Stimulated activated CD4-positive, alpha-beta T cell treated with anti-CD3 and anti-CD28 coated beads, TNF-alpha, amount 100 ng/mL, for 48 hours (primary cell): ENCODE data around the gene P2RX1.

Source experiments
- DNase-seq, 3 donors: peaks; one replicate each; pipeline ENCODE4 v3.0.0-alpha.2; 2020; ENCODE audit warnings: low read depth in 3 of 3

Gene P2RX1

DNA sequence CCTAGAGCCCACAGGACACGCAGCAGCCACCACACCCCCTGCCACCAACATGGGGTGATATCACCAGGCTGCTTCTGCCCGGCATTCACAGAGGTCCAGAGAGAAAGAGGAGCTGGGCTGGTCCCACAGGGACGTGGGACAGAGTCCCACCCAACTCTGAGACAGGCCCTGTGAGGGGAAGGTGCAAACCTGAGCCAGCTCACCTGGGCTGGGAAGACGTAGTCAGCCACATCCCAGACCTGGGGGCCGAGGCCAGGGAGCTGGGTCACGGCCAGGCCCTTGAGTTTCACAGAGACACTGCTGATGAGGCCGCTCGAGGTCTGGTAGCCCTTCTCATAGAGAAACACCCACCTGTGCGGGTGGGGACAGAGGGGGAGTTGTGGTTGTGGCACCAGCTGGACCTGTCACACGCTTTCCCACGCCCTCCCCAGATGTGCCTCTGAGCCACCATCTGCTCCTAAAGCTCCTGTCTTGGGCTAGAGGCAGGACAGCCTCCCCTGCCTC is 11.2 kb downstream of the P2RX1 start:
- no peak for DNase-seq

DNA sequence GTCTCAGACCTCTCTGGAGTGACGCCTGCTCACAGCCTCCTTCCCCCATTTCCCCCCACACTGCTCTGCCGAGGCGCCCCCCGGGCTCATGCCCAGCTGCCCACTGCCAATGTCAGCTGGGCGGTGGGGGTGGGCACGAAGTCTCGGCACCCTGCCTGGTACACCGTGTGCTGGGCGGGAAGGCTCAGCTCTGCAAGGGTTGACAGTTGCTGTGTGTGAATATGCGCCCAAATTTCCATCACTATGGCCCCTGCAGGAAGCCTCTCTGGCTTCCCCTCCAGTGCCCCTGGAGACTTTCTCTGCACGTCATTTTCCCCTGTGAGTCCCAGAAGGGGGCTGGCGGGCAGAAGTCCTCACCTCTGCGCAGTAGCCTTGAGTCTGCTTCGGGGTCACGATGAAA is 11.8 kb downstream of the P2RX1 start:
- no peak for DNase-seq

DNA sequence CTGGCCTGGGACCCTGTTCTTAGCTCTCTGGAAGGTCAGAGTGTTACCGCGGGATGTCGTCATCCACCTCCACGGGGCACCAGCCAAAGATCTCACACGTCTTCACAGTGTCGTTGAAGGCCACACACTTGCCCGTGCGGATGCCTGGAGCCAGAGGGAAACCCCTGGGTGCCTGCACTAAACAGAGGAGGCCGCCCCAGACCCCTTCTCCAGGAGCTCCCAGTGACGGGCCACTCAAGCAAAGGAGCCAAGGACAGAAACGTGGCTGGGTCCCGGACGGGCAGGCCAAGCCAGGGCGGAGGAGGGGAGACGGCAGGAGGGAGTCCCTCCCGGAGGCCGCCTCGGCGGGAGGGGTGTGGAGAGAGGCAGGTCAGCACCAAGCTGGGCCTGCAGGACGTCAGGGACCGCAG is 12.4 kb downstream of the P2RX1 start:
- no peak for DNase-seq

DNA sequence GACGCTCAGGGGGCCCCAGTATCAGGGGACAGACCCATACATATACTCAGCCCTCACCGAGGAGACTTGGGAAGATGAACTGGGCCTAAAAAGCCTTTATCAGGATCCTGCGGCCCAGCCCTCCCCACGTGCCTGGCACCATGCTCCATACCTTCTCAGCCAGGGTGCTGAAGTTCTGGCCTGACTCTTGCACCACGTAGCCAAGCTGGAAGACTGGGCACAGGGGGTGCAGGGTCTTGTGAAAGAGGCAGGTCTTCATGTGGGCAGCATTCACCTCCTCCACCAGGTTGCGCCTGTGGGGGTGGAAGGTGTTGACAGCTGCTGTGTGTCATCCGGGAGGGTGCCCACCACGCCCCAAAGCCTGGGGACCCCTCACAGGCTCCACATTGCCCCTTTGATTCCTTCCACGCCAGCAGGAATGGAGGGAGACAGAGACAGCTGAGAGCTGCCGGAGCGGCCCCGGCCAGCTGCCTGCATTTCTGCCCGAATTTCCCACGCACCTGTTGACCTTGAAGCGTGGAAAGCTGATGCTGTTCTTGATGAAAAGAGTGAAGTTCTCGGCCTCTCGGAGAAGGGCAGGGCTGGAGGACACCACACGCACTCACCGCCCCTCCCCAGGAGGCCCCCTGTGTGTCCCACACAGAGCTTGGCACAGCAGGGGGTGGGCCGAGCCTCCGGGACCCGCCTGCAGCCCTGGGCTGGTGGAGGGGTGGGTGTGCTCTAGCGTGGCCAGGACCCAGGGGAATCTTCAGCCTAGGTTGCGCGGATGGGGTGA is 13.0 kb downstream of the P2RX1 start:
- DNase-seq: no peak

DNA sequence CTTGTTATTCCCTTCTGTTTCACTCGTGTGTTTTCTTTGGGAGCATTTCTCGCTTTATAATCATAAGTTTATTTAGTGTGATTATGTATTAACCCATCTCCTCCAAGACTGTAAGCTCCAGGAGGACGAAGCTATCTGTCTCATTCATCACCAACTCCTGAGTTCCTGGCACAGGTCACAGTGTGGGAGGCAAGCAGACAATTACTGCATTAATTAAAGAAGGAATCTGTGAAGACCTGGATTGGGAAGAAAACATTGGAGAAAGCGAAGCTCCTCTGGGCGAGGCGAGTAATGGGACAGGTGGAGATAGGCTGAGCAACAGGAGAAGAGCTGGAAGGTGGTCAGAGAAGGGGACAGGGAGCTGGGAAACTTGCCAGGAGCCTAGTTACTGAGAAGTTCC is 15.6 kb downstream of the P2RX1 start:
- no peak for DNase-seq

DNA sequence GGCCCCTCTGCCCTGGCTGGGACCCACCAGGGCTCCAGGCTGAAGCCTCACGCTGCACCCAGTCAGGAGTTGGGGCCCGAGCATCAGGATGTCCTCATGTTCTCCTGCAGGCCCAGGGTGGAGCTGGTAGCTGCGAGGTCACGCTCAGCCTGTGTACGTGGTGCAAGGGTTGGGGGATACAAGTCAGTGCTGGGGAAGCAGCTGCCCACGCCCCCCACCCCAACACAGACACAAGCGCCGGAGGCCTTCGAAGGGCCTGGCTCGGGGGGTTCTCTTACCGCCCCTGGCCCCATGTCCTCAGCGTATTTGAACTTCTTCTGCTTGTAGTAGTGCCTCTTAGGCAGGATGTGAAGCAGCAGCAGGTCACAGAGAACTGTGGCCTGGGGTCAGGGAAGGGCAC is 18.5 kb downstream of the P2RX1 start:
- DNase-seq: no peak

DNA sequence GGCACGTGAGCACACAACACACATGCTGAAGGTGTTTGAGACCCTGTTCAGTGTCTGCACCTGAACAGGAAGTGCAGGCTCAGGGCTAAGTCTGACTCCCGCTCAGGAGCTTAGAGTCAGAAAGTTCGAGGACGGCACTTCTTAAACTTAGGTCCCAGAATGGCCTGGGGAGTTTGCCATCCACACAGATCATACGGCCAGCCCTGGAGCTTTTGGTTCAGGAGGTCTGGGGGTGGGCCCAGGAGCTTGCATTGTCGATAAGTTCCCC is 19.4 kb downstream of the P2RX1 start:
- DNase-seq: no peak

DNA sequence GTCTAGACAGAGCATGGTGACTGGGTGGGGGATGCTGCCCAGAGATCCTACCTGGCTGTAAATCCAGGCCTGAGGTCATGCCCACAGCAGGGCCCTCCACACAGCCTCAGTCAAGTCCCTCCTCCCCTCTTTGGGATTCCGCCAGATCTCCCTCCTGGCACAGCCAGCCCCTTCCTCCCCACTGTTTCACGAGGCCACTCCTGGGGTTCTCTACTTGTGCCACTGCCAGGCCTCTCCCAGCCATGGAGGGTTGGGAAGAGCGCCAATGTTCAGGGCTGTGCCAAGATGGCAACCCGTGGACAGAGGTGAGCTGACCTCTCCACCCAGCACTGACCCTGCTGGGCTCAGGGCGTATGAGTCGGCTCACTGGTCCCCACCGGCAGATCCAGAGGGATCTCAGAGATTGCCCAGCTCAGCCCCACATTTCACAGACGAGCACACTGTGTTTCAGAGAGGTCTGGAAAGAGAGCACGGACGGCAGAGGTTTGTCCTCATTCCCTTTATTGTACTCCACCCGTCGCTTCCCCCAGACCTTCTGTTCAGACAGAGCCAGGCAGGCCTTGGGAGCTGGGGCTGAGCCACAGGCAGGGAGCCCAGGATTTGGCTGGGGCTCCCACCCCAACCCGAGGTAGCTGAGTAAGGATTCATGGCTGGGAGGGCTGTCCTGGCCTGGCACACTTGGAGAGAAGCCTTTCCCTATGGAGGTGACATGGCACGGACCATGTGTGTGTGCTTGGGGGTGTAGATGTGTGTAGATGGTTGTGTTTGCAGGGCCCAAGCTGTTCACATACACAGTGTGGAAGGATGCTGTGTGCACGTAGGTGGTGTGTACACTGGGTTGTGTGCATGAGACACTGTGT is 19.9 kb downstream of the P2RX1 start:
- DNase-seq: no peak

DNA sequence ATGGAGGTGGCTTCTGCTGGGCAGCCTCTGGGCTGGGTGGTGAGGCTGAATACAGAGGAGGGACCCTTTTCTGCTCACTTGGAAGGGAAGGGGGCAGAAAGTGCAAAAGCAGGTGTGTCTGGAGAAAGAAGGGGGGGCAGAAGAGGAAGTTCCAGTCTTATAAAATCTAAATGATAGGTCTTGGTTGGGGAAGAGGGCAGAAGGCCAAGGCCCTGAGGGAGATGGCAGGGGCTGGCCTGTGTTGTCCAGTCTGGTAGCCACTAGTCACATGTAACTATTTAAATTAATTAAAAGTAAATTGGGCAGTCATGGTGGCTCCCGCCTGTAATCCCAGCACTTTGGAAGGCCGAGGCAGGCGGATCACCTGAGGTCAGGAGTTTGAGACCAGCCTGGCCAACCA is 20.9 kb downstream of the P2RX1 start:
- no peak for DNase-seq

DNA sequence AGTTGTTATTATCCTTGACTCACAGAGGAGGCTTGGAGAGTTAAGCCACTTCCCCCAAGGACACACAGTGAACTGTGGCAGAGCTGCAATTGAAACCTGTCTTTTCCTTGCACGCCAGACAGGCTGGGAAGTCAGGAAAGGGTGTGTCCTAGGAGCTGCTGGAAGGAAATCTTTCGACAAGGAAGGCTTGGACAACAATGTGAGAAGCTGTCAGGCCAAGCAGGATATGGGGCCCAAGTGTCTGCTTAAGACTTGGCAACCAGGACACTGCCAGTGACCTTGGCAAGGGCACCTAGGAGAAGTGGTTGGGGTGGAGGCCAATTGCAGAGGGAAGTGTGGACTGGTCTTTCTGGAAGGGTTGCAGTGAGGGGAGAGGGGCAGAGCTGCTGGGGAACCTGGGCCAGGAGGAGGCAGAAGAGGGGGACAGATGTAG is 21.3 kb downstream of the P2RX1 start:
- no peak for DNase-seq

DNA sequence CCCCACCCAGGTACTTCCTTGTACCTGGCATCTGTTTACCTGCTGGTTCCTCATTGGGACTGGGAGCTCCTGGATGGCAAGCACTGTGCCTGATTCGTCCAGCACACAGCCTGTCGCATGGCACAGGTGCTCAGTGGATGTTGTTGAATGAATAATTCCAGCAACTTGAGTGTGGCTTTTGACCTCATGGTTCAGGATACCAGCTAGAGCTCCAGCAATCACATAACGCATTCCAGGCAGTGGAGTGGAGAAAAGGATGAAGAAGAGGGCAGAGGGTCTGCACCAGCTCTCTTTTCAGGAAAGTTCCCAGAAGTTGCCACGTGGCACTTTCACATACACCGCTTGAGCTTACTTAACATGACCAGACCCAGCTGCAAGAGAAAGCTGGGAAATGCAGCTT is 22.1 kb downstream of the P2RX1 start:
- no peak for DNase-seq

DNA sequence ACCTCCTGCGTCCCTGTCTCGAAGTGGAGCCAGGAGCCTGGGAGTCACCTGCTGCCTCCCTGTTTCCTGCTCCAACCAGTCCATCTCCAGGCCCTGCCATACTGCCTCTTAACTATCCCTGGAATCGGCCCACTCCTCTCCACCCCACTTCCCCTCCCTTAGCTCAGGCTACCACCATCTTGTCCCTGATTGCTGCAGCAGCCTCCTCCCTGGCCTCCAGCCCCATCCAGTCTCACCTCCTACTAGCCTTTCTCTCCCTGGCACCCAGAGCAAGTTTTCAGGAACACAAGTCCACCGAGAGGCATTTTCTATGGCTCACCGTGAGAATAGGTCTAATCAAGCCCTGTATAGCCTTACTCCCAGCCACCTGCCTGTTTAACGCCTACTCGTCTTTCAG is 22.5 kb downstream of the P2RX1 start:
- no peak for DNase-seq

DNA sequence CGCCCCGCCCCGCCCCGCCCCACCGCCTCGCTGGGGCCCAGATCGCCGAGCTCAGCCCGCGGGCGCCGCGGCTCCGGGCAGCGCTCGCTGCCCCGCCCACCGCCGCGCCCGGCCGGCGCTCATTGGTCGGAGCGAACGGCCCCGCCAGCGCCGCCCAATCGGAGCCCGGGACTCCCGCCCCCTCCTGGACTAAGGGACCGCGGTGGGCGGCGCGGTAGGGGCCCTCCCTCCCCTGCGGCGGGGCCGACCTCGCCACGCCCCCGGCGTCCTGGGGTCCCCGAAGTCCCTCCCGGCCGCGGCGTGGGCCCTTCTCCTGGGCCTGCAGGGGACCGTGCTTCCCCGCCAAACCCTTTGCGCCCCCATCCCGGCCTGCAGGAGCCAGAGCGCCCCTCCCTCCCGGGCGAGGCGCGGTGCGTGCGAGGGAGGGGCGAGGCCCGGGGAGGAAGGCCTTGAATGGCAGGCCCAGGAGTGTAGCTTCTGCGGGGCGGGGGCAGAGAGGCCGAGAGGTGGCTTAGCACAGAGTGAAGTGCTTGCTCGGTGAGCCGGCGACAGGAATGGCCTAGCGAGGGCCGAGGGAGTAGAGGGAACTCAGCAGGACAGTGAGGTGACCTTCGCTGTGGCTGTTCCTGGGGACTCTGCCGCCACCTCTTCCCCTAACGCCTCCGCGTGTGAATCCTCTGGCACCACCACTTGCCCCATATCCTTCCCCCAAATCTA is 23.1 kb downstream of the P2RX1 start, which contains the start of gene CAMKK1:
Gene CAMKK1 (minus strand): TSS at position 51 of the 717 bp plus-strand sequence. CDS start 7,366 bp downstream, outside the sequence.
- peak; percentile 78 to 89 (median 83) for DNase-seq

DNA sequence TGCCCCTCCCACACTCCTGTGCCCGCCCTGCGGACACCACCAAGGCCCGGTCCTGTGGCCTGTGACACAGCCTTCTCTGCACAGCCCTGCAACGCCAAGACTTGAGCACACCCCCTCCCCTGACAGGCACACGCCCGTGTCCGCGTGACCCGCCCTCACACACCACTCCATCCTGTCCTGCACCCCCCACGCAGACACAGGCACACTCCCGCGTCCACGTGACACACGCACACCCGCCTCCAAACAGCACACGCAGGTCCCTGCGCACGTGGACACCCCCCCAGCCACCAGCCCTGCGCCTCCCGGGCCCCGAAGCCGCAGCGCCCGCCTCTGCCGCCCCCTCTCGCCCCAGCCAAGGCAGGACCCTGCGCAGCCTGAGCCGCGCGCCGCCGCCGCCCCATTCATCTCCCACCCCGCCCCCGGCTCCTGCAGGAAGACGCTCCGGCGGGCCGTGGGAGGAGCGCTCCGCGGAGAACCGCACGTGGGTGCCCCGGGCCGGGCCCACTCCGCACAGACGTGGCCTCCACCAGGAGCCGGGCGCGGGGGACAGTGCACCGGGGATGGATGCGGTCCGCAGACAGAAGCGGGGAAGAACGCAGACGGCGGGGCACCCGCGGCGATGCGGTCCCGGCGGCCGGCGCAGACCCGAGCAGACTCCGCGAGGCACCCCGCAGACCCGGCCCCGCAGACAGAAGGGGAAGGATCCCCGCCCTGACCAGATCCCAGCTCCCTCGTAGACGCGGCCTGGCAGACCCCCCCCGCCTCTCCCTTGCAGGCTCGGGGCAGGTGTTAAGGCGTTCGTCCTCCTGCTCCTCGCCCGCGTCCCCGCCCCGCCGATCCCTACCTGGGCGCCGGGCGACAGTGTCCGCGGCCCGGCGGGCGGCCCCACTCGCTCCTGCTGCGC is 23.9 kb downstream of the P2RX1 start:
- DNase-seq: peak in 2 of 3 donors; percentile 32 to 46

DNA sequence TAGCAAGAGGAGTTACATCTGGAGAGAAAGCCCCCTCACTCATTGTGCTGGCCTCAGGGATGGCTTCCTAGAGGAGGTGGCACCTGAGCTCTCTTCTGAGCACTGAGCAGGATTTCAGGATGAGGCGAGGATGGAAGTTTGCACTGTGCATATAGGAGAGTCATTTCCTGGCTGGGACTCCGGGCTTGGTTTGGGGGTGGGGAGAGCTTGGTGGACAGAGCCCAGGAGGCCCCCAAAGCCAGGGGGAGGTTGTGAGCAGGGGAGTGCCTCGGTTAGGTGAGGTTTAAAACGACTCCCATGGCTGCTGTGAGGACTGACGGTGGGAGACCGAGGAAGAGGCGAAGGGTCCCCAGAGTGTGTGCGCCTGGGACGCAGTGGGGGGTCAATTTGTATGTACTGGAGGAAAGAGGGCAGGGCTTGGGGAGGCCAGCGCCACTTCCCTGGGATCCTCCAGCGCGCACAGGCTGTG is 24.6 kb downstream of the P2RX1 start:
- DNase-seq: no peak

DNA sequence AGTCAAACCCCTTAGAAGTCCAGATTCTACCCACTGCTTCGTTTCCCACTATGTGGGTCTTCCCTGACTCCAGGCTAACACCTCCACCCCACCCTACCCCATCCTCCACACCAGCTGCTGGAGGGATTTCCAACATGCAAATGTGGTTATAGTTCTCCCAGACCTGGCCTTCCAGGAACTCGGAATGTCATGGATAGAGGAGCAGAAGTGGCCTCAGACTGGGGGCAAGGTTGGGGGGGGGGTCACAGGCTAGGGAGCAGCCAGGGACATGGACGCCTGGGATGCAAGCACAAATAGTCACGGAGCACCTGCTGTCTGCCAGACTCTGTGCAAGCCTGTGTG is 25.4 kb downstream of the P2RX1 start:
- no peak for DNase-seq

DNA sequence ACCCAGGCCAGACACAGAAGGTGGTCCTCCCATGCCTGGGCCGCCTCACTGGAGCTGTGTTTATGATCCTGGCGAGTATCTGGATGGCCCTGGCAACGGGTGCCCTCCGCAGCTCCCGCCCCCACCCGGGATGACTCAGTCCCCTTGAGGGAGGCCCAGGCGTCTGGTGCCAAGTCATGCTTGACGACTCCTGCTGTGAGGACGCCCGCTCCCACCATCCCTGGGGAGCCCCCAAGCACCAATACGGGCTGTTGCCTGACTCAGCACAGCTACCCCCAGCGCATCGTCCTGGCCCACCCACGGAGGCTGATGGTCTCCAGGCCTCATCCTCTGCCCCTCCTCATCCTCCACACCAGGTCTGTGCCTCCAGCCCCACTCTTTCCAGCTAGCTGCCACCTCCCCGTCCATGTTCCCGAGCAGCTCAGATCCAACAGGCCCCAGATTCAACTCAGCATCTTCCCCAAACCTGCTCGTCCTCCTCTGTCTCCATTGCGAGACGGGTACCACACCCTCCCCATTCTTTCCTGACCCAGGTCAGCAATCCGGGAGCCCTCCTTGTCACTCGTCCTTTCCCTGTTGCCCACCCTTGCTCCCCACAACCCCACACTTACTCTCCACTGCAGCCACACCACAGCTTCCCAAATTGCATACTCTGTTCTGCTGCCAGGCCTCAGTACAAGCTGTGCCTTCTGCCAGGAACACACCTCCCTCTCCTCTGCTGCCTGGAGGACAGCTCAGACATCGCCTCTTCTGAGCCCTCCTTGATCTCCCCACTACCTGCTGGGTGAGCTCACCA is 26.0 kb downstream of the P2RX1 start:
- DNase-seq: no peak

DNA sequence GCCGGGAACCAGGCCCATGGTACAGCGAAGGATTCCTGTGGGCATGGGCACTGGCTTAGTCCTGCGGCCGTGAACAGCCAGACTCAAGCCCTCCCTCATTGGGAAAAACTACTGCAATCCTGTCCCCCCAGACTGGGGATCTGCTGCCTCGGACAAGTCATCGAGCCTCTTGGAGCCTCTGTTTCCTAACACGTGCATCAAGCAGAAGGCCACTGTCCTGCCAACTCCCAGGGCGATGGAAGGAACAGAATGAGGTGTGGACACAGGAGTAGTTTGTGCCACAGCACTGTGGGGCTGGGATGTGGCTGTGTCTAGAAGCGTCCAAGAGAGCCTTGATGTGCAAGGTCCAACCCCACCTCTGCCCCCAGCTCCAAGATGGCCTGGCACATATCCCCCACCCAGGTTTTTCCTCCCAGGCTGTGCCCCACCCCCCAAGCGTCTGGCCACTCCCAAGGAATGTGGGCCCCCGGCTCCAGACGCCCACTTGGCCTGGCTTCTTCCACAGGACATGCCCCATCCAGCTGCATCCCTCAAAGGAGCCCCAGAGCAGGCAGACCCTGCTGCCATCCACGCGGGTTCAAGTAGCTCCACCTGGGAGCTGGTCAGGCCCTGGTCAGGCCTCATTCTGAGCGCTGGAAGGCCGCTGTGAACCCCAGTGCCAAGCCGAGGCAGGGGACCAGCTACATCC is 26.8 kb downstream of the P2RX1 start:
- DNase-seq: no peak

DNA sequence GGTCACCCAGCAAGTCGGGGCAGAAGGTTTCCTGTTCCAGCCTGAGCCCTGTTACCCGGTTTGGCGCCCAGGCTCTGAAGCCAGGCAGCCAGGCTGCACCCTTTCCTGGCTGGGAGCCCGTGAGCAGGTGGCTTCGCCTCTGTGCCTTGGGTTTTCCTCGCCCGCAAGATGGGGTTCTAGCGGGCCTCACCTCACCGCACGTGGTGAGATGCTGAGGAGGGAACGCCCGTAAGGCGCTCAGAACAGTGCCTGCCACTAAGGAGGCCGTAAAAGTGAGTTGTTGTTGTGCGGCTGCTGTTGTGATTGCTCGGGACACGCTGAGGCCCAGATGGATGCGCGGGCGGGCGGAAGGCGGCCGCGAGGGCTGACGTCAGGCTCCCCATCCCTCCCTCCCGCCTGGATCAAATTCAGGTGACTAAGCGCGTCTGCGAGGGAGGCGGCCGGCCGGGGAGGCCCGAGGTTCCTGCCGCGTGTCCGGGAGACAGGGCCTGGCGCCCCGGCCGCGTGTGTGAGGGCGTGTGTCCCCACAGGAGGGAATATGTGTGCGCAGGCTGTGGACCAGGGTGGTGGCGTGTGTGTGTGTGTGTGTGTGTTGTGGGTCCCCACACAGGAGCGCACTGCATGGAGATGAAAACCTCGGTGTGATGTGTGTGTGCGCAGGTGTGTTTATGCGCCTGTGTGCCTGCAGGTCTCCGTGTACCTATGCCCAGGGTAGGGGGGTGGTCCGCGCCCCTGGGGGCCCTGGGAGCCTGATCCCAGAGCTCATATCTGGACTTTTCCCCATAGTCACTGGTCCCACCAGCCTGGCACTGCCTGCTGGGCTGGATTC is 27.7 kb downstream of the P2RX1 start:
- no peak for DNase-seq
